GM21515 (cell line): ENCODE data around the gene LGI4.

Experiments
- ATAC-seq: cut with Tn5 transposase; IDR thresholded peaks from one replicate; pipeline ENCODE4 v1.9.1; 2021; ENCODE audit not compliant: unreplicated experiment

Gene LGI4

DNA sequence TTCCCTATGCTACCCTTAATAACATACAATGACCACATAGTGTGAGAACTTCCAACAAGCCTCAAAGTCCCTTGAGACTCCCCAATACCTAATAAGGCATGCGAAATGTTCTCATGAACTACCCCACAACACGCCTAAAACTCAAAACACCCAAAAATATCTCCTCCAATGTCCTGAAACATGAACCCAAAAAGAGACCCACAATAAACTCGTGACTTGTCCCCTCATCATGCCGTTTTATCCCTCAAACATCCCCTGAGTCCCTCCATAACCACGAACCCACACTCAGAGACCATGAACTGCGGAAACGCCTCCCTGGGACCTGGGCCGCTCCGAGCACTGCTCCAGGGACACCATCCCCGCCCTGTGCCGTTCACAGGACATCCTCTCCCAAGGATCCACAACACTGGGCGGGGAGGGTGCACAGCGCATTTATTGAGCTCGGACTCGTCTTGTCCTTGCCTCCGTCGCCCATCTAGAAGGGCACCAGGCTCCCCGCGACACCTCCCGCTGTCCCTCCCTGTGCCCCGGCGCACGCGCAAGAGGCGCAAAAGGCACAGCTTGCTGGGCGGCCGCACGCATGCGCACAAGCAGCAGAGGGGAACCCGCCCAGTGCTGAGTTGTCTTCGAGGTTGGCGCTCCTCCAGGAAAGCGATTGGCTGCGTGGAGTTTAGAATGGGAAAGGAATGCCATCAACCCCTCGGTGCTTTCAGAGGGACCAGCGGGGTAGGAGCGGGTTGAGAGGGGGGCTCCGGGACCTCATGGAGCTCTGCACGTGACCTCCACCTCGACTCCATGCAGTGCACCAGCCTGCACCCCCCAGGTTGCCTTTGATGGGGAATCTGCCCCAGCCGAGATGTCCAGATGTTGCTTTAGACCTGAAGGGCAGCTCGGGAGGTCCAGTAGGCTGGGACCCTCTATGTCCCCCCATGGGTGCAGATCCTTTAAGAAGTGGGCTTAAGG lies 10.5 kb downstream of the LGI4 start:
- ATAC-seq = peak; percentile 73

DNA sequence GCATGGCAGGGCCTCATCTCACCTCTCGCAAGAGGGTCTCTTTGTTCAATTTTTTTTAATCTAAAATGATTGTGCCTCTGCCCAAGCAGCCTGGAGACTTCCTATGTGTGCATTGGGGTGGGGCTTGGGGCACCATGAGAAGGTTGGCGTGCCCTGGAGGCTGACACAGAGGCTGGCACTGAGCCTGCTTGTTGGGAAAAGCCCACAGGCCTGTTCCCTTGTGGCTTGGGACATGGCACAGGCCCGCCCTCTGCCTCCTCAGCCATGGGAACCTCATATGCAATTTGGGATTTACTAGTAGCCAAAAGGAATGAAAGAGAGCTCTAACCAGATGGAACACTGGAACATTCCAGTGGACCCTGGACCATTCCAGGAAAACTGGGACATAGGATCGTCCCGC lies 11.3 kb downstream of the LGI4 start:
- no peak for ATAC-seq

DNA sequence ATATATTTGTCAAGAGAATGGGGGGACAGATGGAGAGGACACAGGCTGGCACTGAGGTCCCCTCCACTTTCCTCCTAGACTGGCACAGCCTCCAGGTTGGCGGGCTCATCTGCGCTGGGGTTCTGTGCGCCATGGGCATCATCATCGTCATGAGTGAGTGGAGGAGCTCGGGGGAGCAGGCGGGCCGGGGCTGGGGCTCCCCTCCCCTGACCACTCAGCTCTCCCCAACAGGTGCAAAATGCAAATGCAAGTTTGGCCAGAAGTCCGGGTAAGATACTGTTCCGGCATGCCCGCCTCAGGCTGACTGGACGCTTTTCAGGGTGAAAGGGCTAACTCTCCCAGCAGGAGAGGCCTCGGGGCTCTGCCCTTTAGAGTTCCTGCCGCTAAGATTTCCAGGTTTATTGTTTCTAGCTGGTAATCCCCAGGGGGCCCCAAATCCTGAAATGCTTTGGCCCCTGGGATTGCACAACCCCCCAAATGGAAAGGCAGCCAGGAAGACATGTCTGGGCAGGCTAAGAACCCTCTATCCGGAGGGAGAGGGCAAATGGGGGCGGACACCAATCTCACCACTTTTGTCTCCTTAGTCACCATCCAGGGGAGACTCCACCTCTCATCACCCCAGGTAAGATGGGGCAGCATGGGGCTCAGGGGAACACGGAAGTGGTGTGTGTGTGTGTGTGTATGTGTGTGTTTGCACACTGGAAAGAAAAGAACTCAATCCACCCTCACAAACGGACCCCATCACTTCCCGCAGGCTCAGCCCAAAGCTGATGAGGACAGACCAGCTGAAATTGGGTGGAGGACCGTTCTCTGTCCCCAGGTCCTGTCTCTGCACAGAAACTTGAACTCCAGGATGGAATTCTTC lies 11.9 kb downstream of the LGI4 start:
- ATAC-seq = no peak

DNA sequence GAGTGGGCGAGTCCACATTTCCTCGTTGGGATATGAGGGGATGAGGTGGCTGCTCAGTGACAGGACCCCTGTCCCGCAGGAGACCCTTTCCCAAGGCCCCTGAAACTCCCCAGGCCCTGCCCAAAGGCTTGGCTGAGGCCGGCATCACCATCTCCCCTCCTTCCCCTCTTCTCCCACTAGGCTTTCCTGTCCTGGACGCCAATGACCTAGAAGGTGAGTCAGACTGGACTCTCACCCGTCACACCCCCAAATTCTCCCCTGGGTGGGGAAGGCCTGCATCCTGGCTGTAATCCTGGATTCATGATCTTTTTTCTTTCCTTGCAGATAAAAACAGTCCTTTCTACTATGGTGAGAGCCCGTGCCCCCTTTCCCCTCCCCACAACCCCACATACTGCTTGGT lies 14.0 kb downstream of the LGI4 start:
- ATAC-seq = no peak

DNA sequence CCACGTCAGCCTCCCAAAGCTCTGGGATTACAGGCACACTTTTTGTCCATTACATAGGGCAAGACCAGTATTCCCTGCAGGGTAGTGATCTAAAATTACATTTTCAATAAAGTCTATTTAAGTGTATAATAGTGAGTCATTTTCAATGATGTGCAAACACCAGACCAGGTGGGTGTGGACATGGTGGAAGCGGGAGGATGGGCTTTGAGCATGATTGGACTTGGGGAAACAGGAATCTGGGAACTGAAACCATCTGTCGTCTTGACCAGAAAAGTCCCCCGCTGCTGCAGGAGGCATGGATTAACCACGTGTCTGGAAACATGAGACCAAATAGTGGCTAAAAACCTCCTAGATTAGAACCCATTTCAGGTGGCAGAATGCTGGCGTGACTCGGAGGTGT lies 14.4 kb downstream of the LGI4 start:
- ATAC-seq = no peak

DNA sequence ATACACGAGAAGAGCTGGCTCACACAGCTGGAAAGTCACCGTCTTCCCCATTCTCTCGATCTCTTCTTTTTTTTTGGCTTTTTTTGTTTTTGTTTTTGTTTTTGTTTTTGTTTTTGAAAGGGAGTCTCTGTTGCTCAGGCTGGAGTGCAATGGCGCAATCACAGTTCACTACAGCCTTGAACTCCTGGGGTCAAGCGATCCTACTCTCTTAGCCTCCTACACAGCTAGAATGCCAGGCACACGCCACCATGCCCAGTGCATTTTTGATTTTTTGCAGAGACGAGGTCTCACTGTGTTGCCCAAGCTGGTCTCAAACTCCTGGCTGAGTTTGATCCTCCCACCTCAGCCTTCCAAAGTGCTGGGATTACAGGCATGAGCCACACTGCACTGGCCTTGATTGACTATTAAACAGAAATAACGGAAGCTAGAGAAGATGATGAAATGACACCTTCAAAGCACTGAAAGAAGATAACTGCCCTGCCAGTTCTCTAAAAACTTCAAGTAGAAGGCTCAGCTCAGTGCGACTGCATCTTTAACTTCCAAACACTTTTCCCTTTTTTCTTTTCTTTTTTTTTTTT lies 15.2 kb downstream of the LGI4 start:
- ATAC-seq = no peak

DNA sequence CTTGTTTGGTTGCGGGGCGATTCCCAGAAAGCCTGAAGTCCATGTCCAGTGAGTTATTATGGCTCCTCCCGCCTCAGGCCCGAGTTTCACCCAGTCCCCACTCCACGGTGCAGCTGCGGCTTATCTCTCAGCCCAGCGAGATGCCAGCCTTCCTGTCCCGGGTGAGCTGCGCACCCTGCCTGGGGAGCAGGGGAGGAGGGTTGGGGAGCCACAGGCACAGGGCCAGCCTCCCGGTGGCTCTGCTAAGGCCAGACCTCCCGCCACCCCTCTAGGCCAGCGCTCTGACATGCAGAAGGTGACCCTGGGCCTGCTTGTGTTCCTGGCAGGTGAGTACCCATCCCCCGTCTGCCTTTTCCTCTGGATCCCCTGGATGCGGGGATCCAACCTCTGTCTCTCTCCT lies 15.8 kb downstream of the LGI4 start:
- no peak for ATAC-seq

DNA sequence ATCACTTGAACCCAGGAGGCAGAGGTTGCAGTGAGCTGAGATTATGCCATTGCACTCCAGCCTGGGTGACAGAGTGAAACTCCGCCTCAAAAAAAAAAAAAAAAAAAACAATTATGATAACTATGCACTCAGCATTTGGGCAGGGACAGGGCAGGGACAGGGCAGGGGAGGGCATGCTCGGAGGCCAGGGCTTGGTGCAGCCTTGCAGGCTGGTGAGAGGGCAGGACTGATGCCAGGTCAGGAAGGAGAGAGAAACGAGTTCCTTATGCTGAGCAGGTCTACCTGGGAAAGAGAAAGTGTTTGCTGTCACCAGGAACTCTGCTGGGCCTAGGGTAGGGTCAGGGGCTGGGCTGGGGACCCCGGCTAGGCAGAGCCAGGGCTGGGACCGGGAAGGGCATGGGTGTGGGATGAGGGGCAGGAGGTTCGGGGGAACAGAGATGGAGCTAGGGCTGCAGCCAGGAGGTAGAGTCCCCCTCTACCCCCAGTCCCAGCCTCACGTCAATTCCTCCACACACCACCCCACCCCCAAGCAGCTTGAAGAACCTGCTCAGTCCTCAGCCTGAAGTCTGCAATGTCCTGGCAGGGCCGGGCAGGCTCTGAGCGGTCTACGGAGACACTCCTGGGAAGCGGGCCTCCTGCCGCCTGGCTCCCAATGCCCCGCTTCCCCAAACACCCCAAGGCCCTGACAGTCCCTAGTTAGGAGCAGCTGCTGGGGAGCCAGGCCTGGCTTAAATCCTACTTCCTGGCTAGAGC lies 16.4 kb downstream of the LGI4 start:
- no peak for ATAC-seq

DNA sequence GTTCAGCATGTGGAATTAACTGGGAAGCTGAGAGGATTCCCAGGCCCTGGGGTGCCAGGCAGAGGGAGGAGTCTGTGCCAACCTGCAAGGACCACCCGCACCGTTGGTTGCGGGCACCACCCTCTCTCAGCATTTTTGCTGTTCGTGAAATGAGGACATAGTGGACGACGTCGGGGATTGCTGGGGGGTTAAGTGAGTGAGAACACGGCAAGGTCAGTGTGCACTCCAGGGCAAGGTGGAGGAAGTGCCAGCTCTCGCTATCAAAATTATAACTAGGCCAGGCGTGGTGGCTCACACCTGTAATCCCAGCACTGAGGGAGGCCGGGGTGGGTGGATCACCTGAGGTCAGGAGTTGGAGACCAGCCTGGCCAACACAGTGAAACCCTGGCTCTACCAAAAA lies 17.1 kb downstream of the LGI4 start:
- no peak for ATAC-seq

DNA sequence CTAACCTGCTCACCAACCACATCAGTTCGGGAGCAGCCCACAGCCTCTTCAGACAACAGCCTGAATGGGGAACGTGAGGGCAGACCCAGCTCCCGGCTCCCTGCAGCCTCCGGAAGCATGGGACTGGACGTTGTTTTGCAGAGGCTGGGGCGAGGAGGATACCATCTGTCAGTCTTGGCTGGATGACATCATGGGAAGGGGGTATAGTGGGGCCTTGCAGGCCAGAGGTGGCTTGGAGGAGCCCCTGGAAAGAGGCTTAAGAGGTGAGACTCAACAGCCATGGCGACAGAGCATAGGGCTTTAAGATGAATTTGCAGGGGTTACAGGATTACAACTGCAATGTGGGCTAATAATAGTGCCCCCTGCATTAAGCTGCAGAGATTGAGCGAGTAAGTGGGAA lies 17.7 kb downstream of the LGI4 start:
- no peak for ATAC-seq

DNA sequence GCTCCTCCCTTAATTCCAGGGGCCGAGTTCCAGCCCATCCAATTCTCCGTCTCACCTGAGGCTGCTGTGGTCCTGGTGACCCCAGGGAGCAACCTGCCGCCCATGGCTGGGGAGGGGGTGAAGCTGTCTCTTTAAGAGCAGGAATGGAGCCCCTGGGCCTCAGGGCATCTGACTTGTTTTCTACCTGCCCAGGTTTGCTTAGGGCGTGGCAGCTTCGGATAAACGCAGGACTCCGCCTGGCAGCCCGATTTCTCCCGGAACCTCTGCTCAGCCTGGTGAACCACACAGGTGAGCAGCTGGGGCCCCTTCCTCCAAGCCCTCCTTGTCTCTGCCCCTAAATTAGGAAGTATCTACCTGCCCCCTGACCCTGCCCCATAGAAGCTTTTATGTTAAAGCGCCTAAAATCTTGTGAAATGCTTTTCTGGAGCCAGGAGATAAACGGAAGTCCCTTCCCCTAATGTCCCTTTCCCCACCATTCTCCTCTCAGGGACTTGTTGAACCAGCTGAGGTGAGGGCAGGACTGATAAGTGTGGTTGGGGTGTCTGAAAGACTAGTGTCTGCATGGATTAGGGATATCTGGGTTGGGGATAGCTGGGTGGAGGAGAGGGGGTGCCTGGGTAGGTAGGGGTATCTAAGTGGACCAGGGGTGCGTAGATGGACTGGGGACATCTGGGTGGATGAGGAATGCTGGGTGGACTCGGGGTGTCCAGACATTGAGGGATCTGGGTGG lies 18.6 kb downstream of the LGI4 start:
- ATAC-seq = no peak

DNA sequence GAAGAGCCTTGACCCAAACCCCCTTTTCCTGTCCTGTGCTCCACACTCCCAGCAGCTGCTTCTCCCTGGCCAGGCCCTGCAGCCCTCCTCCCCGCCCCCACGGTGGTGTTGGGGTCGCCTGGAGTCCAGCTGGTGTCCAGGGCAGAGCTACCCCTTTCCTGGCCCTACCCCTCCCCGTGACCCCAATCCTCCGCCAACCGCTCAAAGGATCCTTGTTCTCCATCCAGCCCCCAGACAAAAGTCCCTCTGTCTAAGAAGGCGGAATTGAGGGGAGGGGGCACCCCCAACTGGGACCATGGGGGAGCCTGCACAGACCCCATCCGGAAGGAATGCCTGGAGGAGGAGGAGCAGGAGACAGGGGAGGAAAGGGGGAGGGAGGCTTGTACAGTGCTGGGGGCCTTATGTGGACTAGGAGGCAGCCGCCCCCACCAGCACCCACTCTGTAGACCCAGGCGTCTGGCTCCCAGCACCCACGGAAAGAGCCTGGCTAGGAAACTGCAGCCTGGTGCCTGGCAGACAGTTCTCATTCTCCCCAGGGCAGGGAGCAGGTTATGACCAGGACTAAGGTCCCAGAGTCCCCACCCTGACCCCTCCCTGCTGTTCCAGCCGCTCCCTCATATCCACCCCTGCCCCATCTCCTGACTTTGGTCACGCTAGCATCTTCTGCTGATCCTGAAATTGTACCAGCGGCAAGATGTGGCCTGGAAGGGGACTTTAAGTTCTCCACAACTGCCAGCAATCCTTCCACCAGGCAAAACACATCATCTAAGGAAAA lies 19.5 kb downstream of the LGI4 start, which contains the start of gene FXYD3:
FXYD3 (plus strand) TSS at position 647 of the 775 bp plus-strand sequence. CDS start 3,554 bp downstream, outside the sequence.
- no peak for ATAC-seq

DNA sequence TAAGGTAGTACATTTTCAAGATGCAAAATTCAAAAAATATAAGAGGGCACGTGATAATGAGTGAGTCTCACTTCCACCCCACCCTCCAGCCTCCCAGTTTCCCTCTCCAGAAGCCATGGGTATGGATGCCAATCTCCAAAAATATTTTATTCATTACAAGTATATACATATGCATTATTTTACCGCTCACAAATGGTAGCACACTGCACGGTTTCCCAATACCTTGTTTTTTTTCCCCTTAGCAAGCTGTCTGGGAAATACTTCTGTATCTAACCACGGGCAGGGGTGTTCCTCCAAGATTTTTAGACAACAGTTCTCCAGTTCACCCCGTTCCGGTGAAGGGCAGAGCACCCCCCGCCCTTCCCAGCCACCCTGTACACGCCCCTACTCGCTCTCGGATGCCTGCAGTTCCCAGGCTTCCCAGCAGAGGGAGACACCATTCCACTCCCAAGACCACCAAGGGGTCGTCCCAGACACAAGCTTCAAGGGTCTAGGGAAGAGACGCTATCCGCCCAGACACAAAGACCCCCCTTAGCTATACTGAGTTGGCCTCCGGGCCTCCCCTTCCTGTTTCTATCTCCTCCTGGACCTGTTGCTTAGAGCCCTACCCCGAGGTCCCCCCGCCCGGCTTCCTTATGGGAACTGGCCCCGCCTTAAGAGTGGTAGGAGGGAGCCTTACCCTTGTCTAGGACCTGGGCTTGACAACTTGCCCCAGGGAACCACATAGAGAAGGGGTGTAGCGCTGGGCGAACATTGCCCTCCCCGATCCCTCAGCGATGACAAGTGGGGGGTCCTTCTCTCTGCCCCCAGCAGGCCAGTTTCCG lies 20.3 kb downstream of the LGI4 start:
- no peak for ATAC-seq

DNA sequence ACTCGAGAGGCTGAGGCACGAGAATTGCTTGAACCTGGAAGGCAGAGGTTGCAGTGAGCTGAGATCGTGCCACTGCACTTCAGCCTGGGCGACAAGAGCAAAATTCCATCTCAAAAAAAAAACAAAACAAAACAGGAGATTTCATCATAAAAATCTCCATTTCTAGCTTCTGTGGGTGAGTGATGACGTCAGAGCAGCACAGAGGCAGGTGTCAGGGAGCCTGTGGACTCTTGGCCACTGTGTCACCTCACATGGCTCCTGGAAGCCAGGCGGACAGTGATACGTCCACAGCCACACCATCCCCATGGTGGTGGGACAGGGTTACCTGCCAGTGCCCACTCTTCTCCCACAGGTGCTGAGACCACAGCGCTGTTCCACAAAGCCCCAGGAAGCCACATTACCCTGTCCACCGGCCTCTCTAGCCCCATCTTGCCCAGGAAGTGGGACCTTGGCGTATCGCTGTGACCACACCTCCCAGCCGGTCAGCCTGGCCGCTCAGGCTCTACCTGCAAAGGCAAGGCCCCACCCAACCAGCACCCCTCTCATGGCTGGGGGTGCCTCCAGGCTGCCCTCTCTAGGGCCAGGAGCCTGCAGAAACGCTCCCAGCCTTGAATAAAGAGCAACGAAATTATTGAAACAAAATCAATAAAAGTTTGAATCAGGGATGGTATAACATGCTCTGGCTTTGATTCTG lies 21.7 kb downstream of the LGI4 start:
- no peak for ATAC-seq

DNA sequence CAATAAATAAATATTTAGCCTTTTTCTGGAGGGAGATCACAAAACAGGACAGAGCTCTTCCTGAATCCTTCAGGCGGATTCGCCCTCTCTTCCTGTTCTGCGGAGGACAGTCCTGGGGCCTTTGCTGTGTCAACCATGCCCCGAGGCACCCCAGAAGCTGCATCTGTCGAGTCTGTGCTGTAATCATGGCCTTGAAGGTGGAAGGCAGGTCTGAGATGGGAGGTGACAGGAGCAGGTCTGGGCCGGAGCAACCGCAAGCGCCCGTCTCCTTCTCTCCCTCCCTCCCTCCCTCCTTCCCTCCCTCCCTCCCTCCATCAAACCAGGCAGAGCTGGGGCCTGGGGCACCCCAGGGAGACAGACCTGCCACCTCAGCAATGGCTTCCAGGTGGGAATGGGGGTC lies 23.9 kb downstream of the LGI4 start:
- ATAC-seq = no peak

DNA sequence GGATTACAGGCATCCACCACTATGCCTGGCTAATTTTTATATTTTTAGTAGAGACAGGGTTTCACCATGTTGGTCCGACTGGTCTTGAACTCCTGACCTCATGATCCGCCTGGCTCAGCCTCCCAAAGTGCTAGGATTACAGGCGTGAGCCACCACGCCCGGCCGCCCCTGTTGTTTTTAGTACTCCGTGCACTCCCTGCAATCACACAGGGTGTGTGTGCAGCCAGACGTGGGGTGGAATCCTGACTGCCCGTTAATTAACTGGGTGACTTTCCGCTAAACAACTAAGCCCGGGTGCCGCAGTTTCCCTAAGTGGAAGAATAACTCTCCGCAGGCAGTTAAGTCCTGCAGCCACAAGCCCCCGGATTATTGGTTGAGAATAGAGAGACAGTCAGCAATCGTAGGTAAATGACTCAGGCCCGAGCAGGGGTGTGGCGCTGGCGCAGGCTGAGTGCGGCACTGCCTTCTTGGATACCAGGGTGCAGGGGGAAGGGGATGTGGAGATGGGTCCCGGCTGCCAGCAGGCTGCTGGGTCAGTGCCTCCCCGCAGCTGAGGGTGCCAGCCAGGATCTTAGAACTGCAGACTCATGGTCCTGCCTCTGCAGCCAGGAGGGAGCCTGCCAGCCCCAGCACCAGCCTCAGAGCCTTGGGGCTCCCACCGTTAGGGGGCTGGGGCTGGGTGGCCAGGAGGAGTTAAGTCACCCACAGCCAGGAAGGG lies 25.3 kb downstream of the LGI4 start:
- ATAC-seq = no peak

DNA sequence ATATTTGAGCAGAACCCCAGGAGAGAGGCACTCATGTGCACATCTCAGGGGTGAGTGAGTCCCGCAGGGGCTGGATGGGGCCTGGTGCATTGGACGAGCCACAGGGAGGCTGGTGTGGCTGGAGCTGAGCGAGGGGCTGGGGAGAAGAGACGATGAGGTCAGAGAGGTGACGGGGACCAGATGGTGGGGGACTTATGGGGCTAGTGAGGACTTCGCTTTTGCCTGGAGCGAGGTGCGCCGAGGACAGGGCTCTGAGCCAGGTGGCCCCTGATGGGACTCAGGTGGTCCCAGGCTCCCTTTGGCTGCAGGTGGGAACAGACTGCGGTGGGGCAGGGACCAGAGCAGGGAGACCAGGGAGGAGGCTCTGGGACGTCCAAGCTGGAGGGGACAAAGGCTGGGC lies 26.1 kb downstream of the LGI4 start:
- no peak for ATAC-seq
